Keratinocyte (primary cell): ENCODE results near the gene SERPINE2. TPM values are rescaled to one million over a fixed set of nuclear protein-coding genes. Genes with fewer than 3 reads are reported as not detected.

Source experiments
- DNase-seq: peaks from one replicate; pipeline ENCODE4 v3.0.0-alpha.2; 2011; ENCODE audit warnings: low read depth, missing footprints, low spot score
- FAIRE-seq: peaks from 2 replicates; lab custom pipeline; 2011; peaks lifted over from hg19 to GRCh38; lab: Jason Lieb, UNC
- H2AFZ ChIP-seq: 2 replicates; pipeline ENCODE4 v1.6.0; 2012; ENCODE audit warnings: low read length, control low read depth, inconsistent platforms; ENCODE audit not compliant: control insufficient read depth
- H3K27ac ChIP-seq: 2 replicates; pipeline ENCODE4 v1.5.1; 2011; ENCODE audit warnings: low read length; ENCODE audit not compliant: control insufficient read depth, insufficient read depth
- H3K27me3 ChIP-seq: 3 replicates; pipeline ENCODE4 v1.6.0; 2011; ENCODE audit warnings: low read length; ENCODE audit not compliant: control insufficient read depth, insufficient read depth; ENCODE audit errors: extremely low read depth
- H3K36me3 ChIP-seq, 2 experiments: 2 replicates in 1 of 2; 3 replicates in 1 of 2; pipeline ENCODE4 v1.5.1; 2011; ENCODE audit warnings: low read length in 2 of 2, mild to moderate bottlenecking in 1 of 2; ENCODE audit not compliant: control insufficient read depth in 2 of 2, insufficient read depth in 2 of 2; ENCODE audit errors: extremely low read depth in 1 of 2
- H3K4me1 ChIP-seq: 3 replicates; pipeline ENCODE4 v1.5.1; 2011; ENCODE audit warnings: low read length; ENCODE audit not compliant: control insufficient read depth, insufficient read depth; ENCODE audit errors: extremely low read depth
- H3K4me2 ChIP-seq: 3 replicates; pipeline ENCODE4 v1.6.0; 2011; ENCODE audit warnings: low read depth, low read length; ENCODE audit not compliant: control insufficient read depth, insufficient read depth; ENCODE audit errors: extremely low read depth
- H3K4me3 ChIP-seq, 3 experiments: fragments of 200-600 bp in 1 of 3; sonication (generic) in 1 of 3; 2 replicates in 2 of 3; 3 replicates in 1 of 3; pipeline ENCODE4 v1.5.1; 2011 to 2016; ENCODE audit warnings: low read length in 3 of 3, mild to moderate bottlenecking in 3 of 3, control low read depth in 2 of 3, inconsistent platforms in 1 of 3, low read depth in 1 of 3, mixed read lengths in 1 of 3, mixed run types in 1 of 3, moderate library complexity in 1 of 3; ENCODE audit not compliant: control insufficient read depth in 2 of 3, insufficient read depth in 2 of 3; ENCODE audit errors: extremely low read depth in 1 of 3
- H3K79me2 ChIP-seq: 2 replicates; pipeline ENCODE4 v1.6.0; 2012; ENCODE audit warnings: low read length; ENCODE audit not compliant: control insufficient read depth, insufficient read depth
- H3K9ac ChIP-seq: 3 replicates; pipeline ENCODE4 v1.6.0; 2011; ENCODE audit warnings: low read length; ENCODE audit not compliant: control insufficient read depth, insufficient read depth; ENCODE audit errors: extremely low read depth
- H3K9me1 ChIP-seq: 3 replicates; pipeline ENCODE4 v1.6.0; 2011; ENCODE audit warnings: low read length; ENCODE audit not compliant: control insufficient read depth, insufficient read depth; ENCODE audit errors: extremely low read depth
- H3K9me3 ChIP-seq: 2 replicates; pipeline ENCODE4 v1.5.1; 2012; ENCODE audit warnings: low read depth, low read length; ENCODE audit not compliant: control insufficient read depth
- H4K20me1 ChIP-seq: 3 replicates; pipeline ENCODE4 v1.6.0; 2011; ENCODE audit warnings: low read length; ENCODE audit not compliant: control insufficient read depth, insufficient read depth; ENCODE audit errors: extremely low read depth
- CTCF ChIP-seq, 3 experiments: IDR thresholded peaks in 1 of 3; conservative IDR thresholded peaks in 1 of 3; optimal IDR thresholded peaks in 1 of 3; 2 replicates in 2 of 3; 3 replicates in 1 of 3; pipeline versions ENCODE3 to v1.5.1; 2011; ENCODE audit warnings: low read length in 3 of 3, mild to moderate bottlenecking in 3 of 3, moderate library complexity in 2 of 3, control low read depth in 1 of 3, inconsistent platforms in 1 of 3; ENCODE audit not compliant: insufficient read depth in 2 of 3; ENCODE audit errors: extremely low read depth in 1 of 3
- EZH2 ChIP-seq: IDR thresholded peaks from one replicate; pipeline ENCODE4 v1.6.1; 2012; ENCODE audit warnings: inconsistent platforms, mild to moderate bottlenecking, low read length, moderate library complexity
- dilution Hi-C: fragments of 300-500 bp; cut with MboI; formaldehyde crosslinking; loops from one replicate; pipeline ENCODE4 v1.7.0; 2020; ENCODE audit warnings: low sequenced_read_pairs; ENCODE audit not compliant: extremely low pct_ligation_motif_present
- polyA plus RNA-seq, 5 experiments: library from polyadenylated mRNA; depleted of rRNA in 3 of 5; stranded (reverse) in 3 of 5; stranded (forward) in 1 of 5; unstranded in 1 of 5; fragments of >200 nt; gene quantifications; 1 replicate in 1 of 5; 2 replicates in 3 of 5; 3 replicates in 1 of 5; pipeline versions ENCODE4 v1.2.1 to v1.2.3, GENCODE V29; 2011 to 2012; ENCODE audit warnings: missing spikeins in 2 of 5, low read depth in 1 of 5, low replicate concordance in 1 of 5

Gene SERPINE2
- polyA plus RNA-seq, 1 donor (not counting 4 experiments of a cell fraction or from before 2014, with no cell fraction given): 306 TPM

- dilution Hi-C loops: no loop called here
- no peak for TF ChIP-seq CTCF (optimal IDR thresholded peaks at IDR 0.05 in 1 of 3, IDR thresholded peaks at IDR 0.05 in 1 of 3, conservative IDR thresholded peaks at IDR 0.05 in 1 of 3; ENCODE audit: extremely low read depth in 1 of 3, insufficient read depth in 2 of 3, low read length in 3 of 3)
- TF ChIP-seq EZH2: no peak
- no peaks in the 10 kb centered on the region for H3K9me1 ChIP-seq
- DNase-seq (no peak), FAIRE-seq (no peak)
- no peak overlapping the region for H3K9ac ChIP-seq
- peaks cover 16% of the 10 kb centered on the region for H3K4me1 ChIP-seq
- no peaks in the 10 kb centered on the region for H3K27me3 ChIP-seq
- H3K79me2 ChIP-seq: peaks cover 2% of the 10 kb centered on the region
- peak overlapping the region; percentile 44 for H2AFZ ChIP-seq
- no peaks in the 10 kb centered on the region for H4K20me1 ChIP-seq
- no peak overlapping the region for H3K4me2 ChIP-seq
- no peaks in the 10 kb centered on the region for H3K9me3 ChIP-seq
- H3K27ac ChIP-seq: no peak overlapping the region
- H3K4me3 ChIP-seq: no peak overlapping the region
- H3K36me3 ChIP-seq: no peaks in the 10 kb centered on the region
Measured at GRCh38 chr2:223952280-223952968, 86.7 kb downstream of the SERPINE2 start.

- no peaks in the 10 kb centered on the region for H3K36me3 ChIP-seq
Measured at GRCh38 chr2:223950448-223951347, 88.4 kb downstream of the SERPINE2 start.

More at GRCh38 chr2:223950448-223951347, 88.4 kb downstream of the SERPINE2 start:
- no peak for DNase-seq
- no peaks in the 10 kb centered on the region for H3K9me1 ChIP-seq
- dilution Hi-C loops: no loop called here
- H3K4me1 ChIP-seq: peaks cover 5% of the 10 kb centered on the region
- H3K4me2 ChIP-seq: no peak overlapping the region
- no peaks in the 10 kb centered on the region for H3K27me3 ChIP-seq
- no peak overlapping the region for H3K4me3 ChIP-seq
- TF ChIP-seq CTCF (optimal IDR thresholded peaks at IDR 0.05 in 1 of 3, IDR thresholded peaks at IDR 0.05 in 1 of 3, conservative IDR thresholded peaks at IDR 0.05 in 1 of 3; ENCODE audit: extremely low read depth in 1 of 3, insufficient read depth in 2 of 3, low read length in 3 of 3) (no peak), EZH2 (no peak)
- no peak overlapping the region for H3K9ac ChIP-seq
- H3K27ac ChIP-seq: no peak overlapping the region
- no peak overlapping the region for H2AFZ ChIP-seq
- H3K9me3 ChIP-seq: no peaks in the 10 kb centered on the region
- no peaks in the 10 kb centered on the region for H3K79me2 ChIP-seq
- no peak for FAIRE-seq
- H4K20me1 ChIP-seq: no peaks in the 10 kb centered on the region
